Muscle layer of duodenum (tissue), 2 donors: ENCODE measurements around the gene RNF123.
"Not testable (repeated sequence)": the region's sequence is repeated elsewhere in the genome, so short reads cannot be mapped to it uniquely, and the experiment has no call there.

Experiments used
- H3K27ac ChIP-seq: one replicate; pipeline ENCODE4 v1.7.0; 2013; ENCODE audit warnings: mild to moderate bottlenecking, low read length
- H3K27me3 ChIP-seq: one replicate; pipeline ENCODE4 v1.7.0; 2013; ENCODE audit warnings: low read depth, mild to moderate bottlenecking, control low read depth, low read length
- H3K36me3 ChIP-seq, 2 donors: one replicate each; pipeline ENCODE4 v1.7.0; 2013; ENCODE audit warnings: low read length in 2 of 2, control low read depth in 1 of 2, mild to moderate bottlenecking in 1 of 2; ENCODE audit not compliant: insufficient read depth in 2 of 2, control insufficient read depth in 1 of 2
- H3K4me1 ChIP-seq, 2 donors: one replicate each; pipeline ENCODE4 v1.7.0; 2013; ENCODE audit warnings: low read length in 2 of 2, mild to moderate bottlenecking in 2 of 2, control low read depth in 1 of 2, moderate library complexity in 1 of 2; ENCODE audit not compliant: insufficient read depth in 2 of 2, control insufficient read depth in 1 of 2
- H3K4me3 ChIP-seq, 2 donors: one replicate each; pipeline ENCODE4 v1.7.0; 2013; ENCODE audit warnings: low read length in 2 of 2, low read depth in 1 of 2, mild to moderate bottlenecking in 1 of 2
- H3K9me3 ChIP-seq, 2 donors: one replicate each; pipeline ENCODE4 v1.7.0; 2013; ENCODE audit warnings: low read length in 2 of 2, control low read depth in 1 of 2, mild to moderate bottlenecking in 1 of 2; ENCODE audit not compliant: control insufficient read depth in 1 of 2
- donor health status: healthy.

RNF123 gene

GRCh38 chr3:49747792-49748480, 58.6 kb downstream of the RNF123 start:
- Histone ChIP-seq H3K9me3 (no peaks in the 10 kb centered on the region), H3K4me3 (no peak overlapping the region), H3K36me3 (peaks cover 7 to 9% of the 10 kb centered on the region in 2 donors), H3K4me1 (peaks cover 0 to 7% of the 10 kb centered on the region in 2 donors), H3K27ac (no peak overlapping the region), H3K27me3 (no peaks in the 10 kb centered on the region)

- not testable (repeated sequence) for H3K36me3 ChIP-seq, H3K27me3 ChIP-seq, H3K27ac ChIP-seq, H3K9me3 ChIP-seq, H3K4me3 ChIP-seq
- H3K4me1 ChIP-seq = peaks cover 0 to 13% of the 10 kb centered on the region in 2 donors
Measured at GRCh38 chr3:49748874-49749273, 59.5 kb downstream of the RNF123 start.

GRCh38 chr3:49750056-49750455, 60.7 kb downstream of the RNF123 start:
- no peaks in the 10 kb centered on the region for H3K9me3 ChIP-seq
- no peaks in the 10 kb centered on the region for H3K27me3 ChIP-seq
- no peak overlapping the region for H3K4me3 ChIP-seq
- H3K27ac ChIP-seq = no peak overlapping the region
- H3K4me1 ChIP-seq = peaks cover 0 to 17% of the 10 kb centered on the region in 2 donors
- H3K36me3 ChIP-seq = peaks cover 7 to 9% of the 10 kb centered on the region in 2 donors

- Histone ChIP-seq H3K4me3 (no peak overlapping the region), H3K4me1 (peaks cover 0 to 17% of the 10 kb centered on the region in 2 donors), H3K9me3 (no peaks in the 10 kb centered on the region), H3K36me3 (peaks cover 7 to 9% of the 10 kb centered on the region in 2 donors), H3K27ac (no peak overlapping the region), H3K27me3 (no peaks in the 10 kb centered on the region)
Measured at GRCh38 chr3:49751501-49751900, 62.1 kb downstream of the RNF123 start.

DNA sequence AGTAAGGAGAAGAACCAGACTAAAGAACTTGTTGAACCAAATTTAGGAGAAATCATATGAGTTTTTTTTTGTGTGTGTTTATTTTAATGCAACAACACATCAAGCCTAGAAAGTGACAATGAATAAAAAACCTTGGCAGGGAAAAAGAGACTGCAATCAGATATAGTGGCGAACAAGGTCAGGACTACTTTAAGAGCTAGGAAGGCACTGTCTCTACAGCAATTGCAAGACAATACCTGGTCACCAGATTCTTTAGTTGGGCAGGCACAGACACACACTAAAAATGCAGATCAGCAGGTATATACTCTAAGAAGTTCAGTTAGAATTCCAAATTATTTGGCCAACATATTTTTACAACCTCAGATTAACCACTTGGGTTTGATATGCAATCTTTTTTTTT, 65.2 kb downstream of the RNF123 start:
- H3K4me1 ChIP-seq = peaks cover 0 to 17% of the 10 kb centered on the region in 2 donors
- H3K27ac ChIP-seq = no peak overlapping the region
- no peaks in the 10 kb centered on the region for H3K27me3 ChIP-seq
- no peaks in the 10 kb centered on the region for H3K9me3 ChIP-seq
- H3K36me3 ChIP-seq = peaks cover 0 to 2% of the 10 kb centered on the region in 2 donors
- H3K4me3 ChIP-seq = no peak overlapping the region

GRCh38 chr3:49756036-49756435, 66.7 kb downstream of the RNF123 start:
- Histone ChIP-seq H3K27me3 (no peaks in the 10 kb centered on the region), H3K4me1 (peaks cover 0 to 17% of the 10 kb centered on the region in 2 donors), H3K27ac (no peak overlapping the region), H3K36me3 (peaks cover 0 to 3% of the 10 kb centered on the region in 2 donors), H3K9me3 (no peaks in the 10 kb centered on the region), H3K4me3 (no peak overlapping the region)

DNA sequence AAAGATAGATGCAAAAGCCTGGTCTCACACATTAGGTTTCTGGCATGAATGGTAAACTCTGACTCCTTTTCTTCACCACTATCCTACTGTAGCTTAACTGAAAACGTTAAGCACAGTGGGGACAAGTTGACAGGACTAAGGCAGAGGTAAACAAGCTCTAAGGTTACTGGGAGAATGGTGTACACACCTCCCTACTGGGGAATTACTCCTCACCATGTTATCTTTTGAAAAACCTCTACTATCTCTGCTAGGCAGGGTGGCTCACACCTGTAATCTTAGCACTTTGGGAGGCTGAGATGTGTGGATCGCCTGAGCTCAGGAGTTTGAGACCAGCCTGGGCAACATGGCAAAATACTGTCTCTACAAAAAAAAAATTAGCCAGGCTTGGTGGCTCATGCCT, 67.8 kb downstream of the RNF123 start:
- Histone ChIP-seq H3K4me3 (no peak overlapping the region), H3K4me1 (peaks cover 0 to 17% of the 10 kb centered on the region in 2 donors), H3K27ac (no peak overlapping the region), H3K36me3 (peaks cover 0 to 3% of the 10 kb centered on the region in 2 donors), H3K27me3 (no peaks in the 10 kb centered on the region), H3K9me3 (no peaks in the 10 kb centered on the region)

DNA sequence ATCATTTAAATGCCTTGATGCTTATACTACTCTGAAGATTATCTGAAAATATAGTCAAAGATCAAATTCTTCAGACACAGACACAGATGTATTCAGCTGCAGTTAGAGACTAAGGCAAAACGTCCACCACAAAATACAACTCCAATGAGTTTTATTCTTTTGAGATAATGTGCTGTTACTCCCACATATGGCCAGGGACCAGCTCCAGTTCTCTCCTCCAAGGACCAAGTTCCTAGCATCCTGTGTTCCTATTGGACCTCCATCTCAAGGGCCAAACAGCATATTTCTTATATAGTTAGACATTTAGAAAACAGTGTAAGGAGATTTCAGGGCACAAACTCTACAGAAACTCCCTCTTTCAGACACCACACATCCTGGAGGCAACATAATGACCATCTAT, 69.9 kb downstream of the RNF123 start:
- H3K27ac ChIP-seq = no peak overlapping the region
- peaks cover 0 to 7% of the 10 kb centered on the region in 2 donors for H3K4me1 ChIP-seq
- no peaks in the 10 kb centered on the region for H3K9me3 ChIP-seq
- peaks cover 0 to 3% of the 10 kb centered on the region in 2 donors for H3K36me3 ChIP-seq
- H3K4me3 ChIP-seq = no peak overlapping the region
- no peaks in the 10 kb centered on the region for H3K27me3 ChIP-seq

- peaks cover 0 to 3% of the 10 kb centered on the region in 2 donors for H3K36me3 ChIP-seq
- peaks cover 0 to 7% of the 10 kb centered on the region in 2 donors for H3K4me1 ChIP-seq
- H3K27ac ChIP-seq = no peak overlapping the region
- H3K27me3 ChIP-seq = no peaks in the 10 kb centered on the region
- no peak overlapping the region for H3K4me3 ChIP-seq
- H3K9me3 ChIP-seq = no peaks in the 10 kb centered on the region
Measured at GRCh38 chr3:49761661-49762060, 72.3 kb downstream of the RNF123 start.

DNA sequence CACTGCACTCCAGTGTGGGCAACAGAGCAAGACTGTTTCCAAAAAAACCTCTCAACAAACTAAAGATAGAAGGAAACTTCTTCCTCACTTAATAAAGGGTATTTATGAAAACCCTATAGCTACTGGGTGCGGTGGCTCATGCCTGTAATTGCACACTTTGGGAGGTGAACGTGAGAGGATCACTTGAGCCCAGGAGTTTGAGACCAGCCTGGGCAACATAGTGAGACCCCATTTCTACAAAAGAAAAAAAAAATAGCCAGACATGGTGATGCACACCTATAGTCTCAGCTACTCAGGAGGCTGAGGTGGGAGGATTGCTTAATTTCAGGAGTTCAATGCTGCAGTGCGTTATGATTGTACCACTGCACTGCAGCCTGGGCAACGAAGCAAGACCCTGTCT, 74.6 kb downstream of the RNF123 start:
- Histone ChIP-seq H3K4me3 (no peak overlapping the region), H3K36me3 (peaks cover 0 to 3% of the 10 kb centered on the region in 2 donors), H3K27ac (no peak overlapping the region), H3K27me3 (no peaks in the 10 kb centered on the region), H3K4me1 (no peaks in the 10 kb centered on the region), H3K9me3 (no peaks in the 10 kb centered on the region)

- Histone ChIP-seq H3K27ac (no peak overlapping the region), H3K36me3 (peaks cover 0 to 3% of the 10 kb centered on the region in 2 donors), H3K4me3 (no peak overlapping the region), H3K9me3 (no peaks in the 10 kb centered on the region), H3K4me1 (no peaks in the 10 kb centered on the region), H3K27me3 (no peaks in the 10 kb centered on the region)
Measured at GRCh38 chr3:49769286-49769915, 80.0 kb downstream of the RNF123 start.
